Activated naive CD4-positive, alpha-beta T cell treated with Interleukin-2 at 50 U/mL for 16 hours (primary cell): ENCODE data around the gene FOXN1.

ENCODE experiments used
- DNase-seq: peaks from one replicate; pipeline ENCODE4 v3.0.0-alpha.2; 2020

Gene FOXN1

GRCh38 chr17:28478712-28479615 lies 27.2 kb upstream of the FOXN1 start:
- no peak for DNase-seq

GRCh38 chr17:28480278-28480677 lies 25.9 kb upstream of the FOXN1 start:
- DNase-seq = no peak

GRCh38 chr17:28480799-28481571 lies 25.2 kb upstream of the FOXN1 start:
- no peak for DNase-seq

GRCh38 chr17:28482551-28483199 lies 23.5 kb upstream of the FOXN1 start:
- DNase-seq = no peak

- no peak for DNase-seq
These were observed 21.9 kb upstream of the FOXN1 start for GRCh38 chr17:28484296-28484695.

- no peak for DNase-seq
These were observed 21.1 kb upstream of the FOXN1 start for GRCh38 chr17:28485049-28485448.

GRCh38 chr17:28487881-28488532 lies 18.1 kb upstream of the FOXN1 start:
- no peak for DNase-seq

GRCh38 chr17:28488533-28489276 lies 17.4 kb upstream of the FOXN1 start:
- DNase-seq = no peak

- no peak for DNase-seq
These were observed 14.9 kb upstream of the FOXN1 start for GRCh38 chr17:28491286-28491685.

GRCh38 chr17:28491860-28492259 lies 14.3 kb upstream of the FOXN1 start:
- no peak for DNase-seq

GRCh38 chr17:28492352-28493310 lies 13.5 kb upstream of the FOXN1 start:
- DNase-seq = no peak

- DNase-seq = no peak
These were observed 12.7 kb upstream of the FOXN1 start for GRCh38 chr17:28493460-28493859.

GRCh38 chr17:28494445-28495188 lies 11.5 kb upstream of the FOXN1 start:
- peak; percentile 79 for DNase-seq

GRCh38 chr17:28495635-28496034 lies 10.5 kb upstream of the FOXN1 start:
- DNase-seq = no peak

- DNase-seq = no peak
These were observed 8.2 kb upstream of the FOXN1 start for GRCh38 chr17:28497931-28498330.

GRCh38 chr17:28498652-28499363 lies 7.3 kb upstream of the FOXN1 start:
- no peak for DNase-seq

- no peak for DNase-seq
These were observed 6.8 kb upstream of the FOXN1 start for GRCh38 chr17:28499364-28499664.

GRCh38 chr17:28499684-28500357 lies 6.3 kb upstream of the FOXN1 start:
- DNase-seq = no peak

GRCh38 chr17:28500712-28501379 lies 5.3 kb upstream of the FOXN1 start:
- DNase-seq = no peak
